ENCODE data around the gene GPR161.

GPR161 gene

DNA sequence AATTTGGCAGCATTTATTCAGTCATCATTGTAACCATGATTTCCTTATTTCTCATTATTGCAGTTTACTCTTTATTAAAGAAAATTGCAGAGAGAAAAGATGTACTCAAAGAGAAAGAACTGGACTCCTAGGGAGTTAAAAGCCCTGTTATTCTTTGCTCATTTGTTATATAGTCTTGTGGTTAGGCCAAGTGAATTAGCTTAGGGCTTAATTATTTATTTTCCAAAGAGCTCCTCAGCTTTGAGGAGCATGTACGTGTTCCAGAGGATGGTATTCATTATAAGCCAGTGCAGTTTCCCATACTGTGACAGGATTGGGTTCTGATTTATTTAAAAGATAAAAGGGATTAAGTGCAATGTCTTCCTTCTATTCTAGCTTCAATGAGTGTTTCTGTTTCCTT is 86.4 kb downstream of the GPR161 start:
- no peak for FAIRE-seq
- no peak for DNase-seq (ENCODE audit: low spot score)

DNA sequence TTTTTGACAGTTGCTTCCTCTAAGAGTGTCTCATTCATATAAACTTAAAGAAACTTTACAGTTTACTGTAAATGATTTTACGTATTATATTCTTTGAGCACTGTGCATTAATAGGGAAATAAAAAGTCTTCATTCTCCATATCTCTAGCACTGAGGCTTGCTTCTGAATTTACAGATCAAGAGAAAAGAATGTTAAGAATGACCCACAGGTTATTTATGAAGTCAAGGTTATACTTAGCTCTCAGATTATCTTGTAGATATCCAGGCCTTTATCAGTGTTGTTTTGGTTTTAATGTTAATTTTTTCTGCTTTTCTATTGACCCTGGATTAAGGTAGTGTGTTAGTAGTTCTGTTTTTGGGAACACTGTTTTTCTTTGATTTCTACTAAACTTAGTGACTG is 91.4 kb downstream of the GPR161 start:
- no peak for DNase-seq (ENCODE audit: low spot score)
- FAIRE-seq = no peak

DNA sequence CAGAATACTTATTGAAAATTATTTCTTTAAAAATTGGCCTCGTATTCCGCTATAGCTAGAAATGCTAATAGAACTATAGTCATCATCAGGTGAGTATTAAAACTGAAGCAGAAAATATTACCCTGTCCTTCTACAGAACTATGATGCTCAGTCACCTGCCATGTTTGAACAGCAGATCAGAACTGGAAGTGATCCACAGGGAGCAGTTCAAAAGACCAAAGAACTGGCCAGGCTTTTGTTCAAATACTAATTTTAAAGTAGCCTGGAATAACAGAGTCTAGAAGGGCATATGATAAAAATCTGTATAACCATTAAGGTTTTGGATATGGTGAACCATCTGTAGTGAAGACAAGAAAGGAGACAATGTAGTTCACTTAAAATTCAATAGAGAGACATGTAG is 94.4 kb downstream of the GPR161 start:
- FAIRE-seq = no peak
- no peak for DNase-seq (ENCODE audit: low spot score)

DNA sequence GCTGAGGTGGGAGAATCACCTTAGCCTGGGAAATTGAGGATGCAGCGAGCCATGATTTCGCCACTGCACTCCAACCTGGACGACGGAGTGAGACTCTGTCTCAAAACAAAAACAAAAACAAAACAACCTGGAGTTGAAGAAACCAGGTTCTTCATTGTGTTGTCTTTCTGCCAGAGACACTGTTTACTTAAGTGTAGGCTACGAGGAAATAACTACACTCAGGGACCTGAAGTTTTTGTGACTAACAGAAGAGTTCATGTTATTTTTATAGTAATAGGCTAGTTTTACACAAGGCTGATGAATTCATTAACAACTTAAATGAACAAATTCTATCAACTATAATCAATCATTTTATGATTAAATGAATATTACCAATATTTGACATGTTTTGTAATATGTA is 101.4 kb downstream of the GPR161 start:
- FAIRE-seq (no peak), DNase-seq (ENCODE audit: low spot score) (no peak)

DNA sequence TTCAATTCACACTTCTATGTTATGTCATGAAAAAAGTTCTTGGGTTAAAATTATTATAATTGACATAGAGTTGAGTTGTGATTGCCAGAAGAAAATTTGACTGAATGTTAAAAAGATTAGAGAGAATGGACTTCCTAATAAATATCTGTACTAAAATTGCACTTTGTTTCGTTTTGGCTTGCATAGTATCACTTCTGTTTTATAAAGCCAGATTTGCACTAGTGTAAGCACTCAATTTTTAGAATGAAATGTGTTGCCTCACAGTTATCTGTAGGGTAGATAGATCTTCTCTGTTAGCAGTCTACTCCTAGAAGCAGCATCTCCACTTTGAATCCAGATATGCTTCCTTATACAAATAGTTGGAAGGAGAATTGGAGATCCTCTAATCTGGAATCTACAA is 104.7 kb downstream of the GPR161 start:
- FAIRE-seq (no peak), DNase-seq (ENCODE audit: low spot score) (no peak)

DNA sequence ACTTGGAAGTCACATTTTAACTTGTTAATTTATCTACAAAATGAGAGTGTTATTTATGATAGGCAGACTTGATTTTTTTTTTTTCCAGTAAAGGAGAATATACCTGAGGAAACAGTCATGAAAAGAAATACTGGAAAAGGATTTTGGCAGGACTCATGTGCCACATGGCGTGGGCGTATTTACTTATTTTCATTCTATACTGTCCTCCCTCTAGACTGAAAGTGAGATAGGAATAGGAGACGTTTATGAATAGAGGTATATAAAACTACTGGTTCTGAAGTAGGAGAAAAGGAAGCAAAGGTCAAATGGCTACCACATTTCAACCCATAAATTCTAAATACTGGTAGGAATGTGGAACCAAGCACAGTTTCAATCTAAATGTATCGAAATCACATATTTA is 105.1 kb downstream of the GPR161 start:
- FAIRE-seq (no peak), DNase-seq (ENCODE audit: low spot score) (no peak)

DNA sequence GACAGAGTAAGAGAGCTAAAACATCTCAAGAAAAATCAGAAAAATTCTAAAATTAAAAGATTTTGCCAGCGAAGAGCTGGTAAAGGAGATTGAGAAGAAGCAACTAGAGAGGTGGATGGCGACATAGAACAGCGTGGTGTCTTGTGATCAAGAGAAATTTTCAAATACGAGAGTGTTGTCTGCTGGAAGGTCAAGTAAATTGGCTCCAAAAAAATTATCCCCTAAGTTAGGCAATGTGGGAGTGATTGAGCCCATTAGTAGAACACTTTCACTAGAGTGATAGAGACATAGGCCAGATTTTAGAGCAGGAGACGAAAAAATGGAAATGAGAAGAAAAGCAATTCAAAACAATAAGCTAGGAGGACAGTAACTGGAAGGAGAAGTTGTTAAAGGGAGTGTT is 105.5 kb downstream of the GPR161 start:
- no peak for FAIRE-seq
- no peak for DNase-seq (ENCODE audit: low spot score)

Measured in RCC 7860 (cell line).